ENCODE measurements around the gene TTC7B.
A peak's percentile ranks its signal among the peaks of the same experiment; 100 is the strongest.

Gene TTC7B

DNA sequence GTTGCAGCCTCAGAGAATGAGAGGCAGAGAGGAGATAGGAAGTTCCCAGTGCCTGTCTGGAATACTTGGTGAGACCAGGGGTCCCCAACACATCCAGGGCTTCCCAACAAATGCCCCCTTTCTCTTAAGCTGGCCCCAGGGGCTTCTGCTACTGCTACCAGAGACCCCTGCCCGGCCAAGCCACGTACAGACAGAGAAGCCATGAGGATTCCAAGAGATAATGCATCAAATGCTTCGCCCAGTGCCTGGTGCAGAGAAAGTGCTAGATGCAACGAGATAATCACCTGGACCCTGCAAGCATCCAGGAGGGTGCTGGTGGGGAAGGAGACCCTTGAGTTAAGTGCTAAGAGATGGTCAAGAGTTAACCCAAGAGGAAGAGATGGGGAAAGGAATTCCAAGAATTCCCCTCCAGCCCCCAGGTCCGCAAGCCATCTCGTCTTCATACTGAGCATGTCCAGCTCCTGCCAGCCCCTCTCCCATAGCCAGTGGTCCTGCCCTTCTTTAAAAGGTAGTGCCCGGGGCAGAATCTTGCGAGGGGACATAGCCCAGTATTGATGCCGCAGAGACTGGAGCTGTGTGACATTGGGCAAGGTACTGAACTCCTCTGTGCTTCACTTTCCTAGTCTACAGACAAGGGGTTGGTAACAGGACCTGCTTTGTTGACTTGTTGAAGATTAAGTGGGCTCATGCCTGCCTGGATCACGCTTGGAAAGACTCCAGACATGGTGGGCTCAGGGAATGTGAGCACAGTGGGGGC is 316.1 kb downstream of the TTC7B start:
- DNase-seq = no peak
- Mint-ChIP-seq H3K27me3 (ENCODE audit: low read depth, poor library complexity) (peaks cover 17% of the 10 kb centered on the region), H3K36me3 (ENCODE audit: low read depth) (no peaks in the 10 kb centered on the region), H3K9me3 (no peaks in the 10 kb centered on the region), H3K4me1 (no peaks in the 10 kb centered on the region), H3K27ac (no peak overlapping the region), H3K4me3 (no peak overlapping the region)
- TF ChIP-seq, protein P1, sequence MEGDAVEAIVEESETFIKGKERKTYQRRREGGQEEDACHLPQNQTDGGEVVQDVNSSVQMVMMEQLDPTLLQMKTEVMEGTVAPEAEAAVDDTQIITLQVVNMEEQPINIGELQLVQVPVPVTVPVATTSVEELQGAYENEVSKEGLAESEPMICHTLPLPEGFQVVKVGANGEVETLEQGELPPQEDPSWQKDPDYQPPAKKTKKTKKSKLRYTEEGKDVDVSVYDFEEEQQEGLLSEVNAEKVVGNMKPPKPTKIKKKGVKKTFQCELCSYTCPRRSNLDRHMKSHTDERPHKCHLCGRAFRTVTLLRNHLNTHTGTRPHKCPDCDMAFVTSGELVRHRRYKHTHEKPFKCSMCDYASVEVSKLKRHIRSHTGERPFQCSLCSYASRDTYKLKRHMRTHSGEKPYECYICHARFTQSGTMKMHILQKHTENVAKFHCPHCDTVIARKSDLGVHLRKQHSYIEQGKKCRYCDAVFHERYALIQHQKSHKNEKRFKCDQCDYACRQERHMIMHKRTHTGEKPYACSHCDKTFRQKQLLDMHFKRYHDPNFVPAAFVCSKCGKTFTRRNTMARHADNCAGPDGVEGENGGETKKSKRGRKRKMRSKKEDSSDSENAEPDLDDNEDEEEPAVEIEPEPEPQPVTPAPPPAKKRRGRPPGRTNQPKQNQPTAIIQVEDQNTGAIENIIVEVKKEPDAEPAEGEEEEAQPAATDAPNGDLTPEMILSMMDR (IDR thresholded peaks at IDR 0.05) = no peak

DNA sequence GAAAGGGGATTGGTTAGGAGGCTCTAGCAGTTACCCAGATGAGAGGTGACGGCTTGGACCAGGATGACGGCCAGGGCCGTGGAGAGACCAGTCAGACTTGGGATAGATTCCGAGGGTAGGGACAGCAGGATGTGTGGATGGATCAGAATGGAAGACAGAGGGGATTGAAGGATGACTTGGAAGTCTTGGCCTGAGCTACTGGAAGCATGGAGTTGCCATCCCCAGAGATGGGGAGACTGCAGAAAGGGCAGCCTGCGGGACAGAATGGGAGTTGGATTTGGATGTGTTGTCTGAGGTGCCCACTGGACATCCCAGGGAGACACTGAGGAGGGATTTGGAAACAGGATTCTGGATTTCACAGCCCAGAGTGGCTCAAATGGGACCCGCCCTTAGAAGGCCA is 317.1 kb downstream of the TTC7B start:
- no peak overlapping the region for H3K4me3 Mint-ChIP-seq
- no peak for DNase-seq
- H3K4me1 Mint-ChIP-seq = no peaks in the 10 kb centered on the region
- H3K36me3 Mint-ChIP-seq (ENCODE audit: low read depth) = no peaks in the 10 kb centered on the region
- TF ChIP-seq, protein P1 (IDR thresholded peaks at IDR 0.05) = no peak
- H3K27me3 Mint-ChIP-seq (ENCODE audit: low read depth, poor library complexity) = peaks cover 17% of the 10 kb centered on the region
- no peaks in the 10 kb centered on the region for H3K9me3 Mint-ChIP-seq
- H3K27ac Mint-ChIP-seq = no peak overlapping the region

DNA sequence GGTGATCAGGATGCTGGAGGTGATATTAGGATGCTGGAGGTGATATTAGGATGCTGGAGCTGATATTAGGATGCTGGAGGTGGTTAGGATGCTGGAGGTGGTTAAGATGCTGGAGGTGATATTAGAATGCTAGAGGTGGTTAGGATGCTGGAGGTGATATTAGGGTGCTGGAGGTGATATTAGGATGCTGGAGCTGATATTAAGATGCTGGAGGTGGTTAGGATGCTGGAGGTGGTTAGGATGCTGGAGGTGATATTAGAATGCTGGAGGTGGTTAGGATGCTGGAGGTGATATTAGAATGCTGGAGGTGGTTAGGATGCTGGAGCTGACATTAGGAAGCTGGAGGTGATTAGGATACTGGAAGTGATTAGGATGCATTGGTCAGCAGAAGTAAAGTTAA is 318.0 kb downstream of the TTC7B start:
- Mint-ChIP-seq H3K9me3 (no peaks in the 10 kb centered on the region), H3K36me3 (ENCODE audit: low read depth) (no peaks in the 10 kb centered on the region), H3K27ac (no peak overlapping the region), H3K4me3 (no peak overlapping the region), H3K27me3 (ENCODE audit: low read depth, poor library complexity) (peaks cover 17% of the 10 kb centered on the region), H3K4me1 (peaks cover 3% of the 10 kb centered on the region)
- DNase-seq = no peak
- TF ChIP-seq, protein P1 (IDR thresholded peaks at IDR 0.05) = no peak

DNA sequence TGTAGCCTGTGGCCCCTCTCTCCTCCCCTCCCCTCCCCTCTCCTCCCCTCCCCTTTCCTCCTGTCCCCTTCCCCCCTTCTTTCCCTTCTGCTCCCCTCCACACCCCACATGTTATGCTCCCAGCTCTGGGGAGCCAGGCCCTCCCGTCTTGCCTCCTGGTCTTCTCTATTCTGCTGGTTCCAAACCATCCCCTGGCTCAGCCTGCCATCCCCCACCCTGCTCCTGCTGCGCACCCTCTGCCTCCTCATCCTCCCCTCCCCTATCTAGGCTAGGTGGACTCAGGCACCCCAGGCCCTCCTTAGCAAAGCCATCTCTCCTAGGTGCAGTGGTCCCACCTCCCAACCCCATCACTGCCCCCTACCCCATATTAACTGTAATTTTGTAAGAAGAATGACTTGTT is 319.9 kb downstream of the TTC7B start:
- no peaks in the 10 kb centered on the region for H3K36me3 Mint-ChIP-seq (ENCODE audit: low read depth)
- no peak for DNase-seq
- H3K27me3 Mint-ChIP-seq (ENCODE audit: low read depth, poor library complexity) = peaks cover 10% of the 10 kb centered on the region
- no peaks in the 10 kb centered on the region for H3K9me3 Mint-ChIP-seq
- TF ChIP-seq, protein P1 (IDR thresholded peaks at IDR 0.05) = no peak
- H3K27ac Mint-ChIP-seq = no peak overlapping the region
- H3K4me1 Mint-ChIP-seq = peaks cover 14% of the 10 kb centered on the region
- no peak overlapping the region for H3K4me3 Mint-ChIP-seq

DNA sequence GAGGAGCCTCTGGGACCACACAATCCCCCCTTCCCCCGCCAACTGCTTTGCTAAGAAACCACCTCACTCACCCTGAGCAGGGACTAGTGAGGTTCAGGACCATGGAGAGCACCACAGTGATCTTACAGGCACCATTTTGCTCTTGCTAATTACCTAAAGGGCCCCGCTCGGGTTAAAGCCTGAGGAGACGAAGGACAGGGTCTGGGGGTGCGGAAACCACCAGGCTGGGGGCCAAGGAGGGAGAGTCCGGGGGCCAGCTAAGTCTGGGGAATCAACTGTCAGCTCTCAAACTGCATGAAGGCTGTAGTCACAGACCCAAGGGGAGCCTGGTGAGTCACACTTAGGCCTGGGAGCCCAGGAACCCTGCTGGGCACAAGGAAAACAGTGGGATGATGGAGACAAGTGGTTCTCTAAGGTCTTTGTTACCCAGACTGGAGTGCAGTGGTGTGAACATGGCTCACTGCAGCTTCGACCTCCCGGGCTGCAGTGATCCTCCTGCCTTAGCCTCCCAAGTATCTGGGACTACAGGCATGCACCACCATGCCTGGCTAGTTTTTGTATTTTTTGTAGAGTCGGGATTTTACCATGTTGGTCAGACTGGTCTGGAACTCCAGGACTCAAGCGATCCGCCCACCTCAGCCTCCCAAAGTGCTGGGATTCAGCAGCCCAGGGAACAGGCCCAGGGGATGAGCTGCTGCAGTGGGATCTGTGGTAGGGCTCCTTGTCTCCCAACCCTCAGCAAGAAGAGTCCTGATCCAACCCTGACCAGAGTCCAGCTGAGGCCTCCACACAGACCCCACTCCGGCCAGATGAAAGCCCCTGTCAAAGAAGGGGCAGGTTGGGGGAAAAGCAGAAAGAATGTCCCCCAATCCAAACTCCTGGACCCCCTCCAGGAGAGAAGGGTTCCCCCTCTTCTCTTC is 320.6 kb downstream of the TTC7B start:
- H3K4me1 Mint-ChIP-seq = peaks cover 19% of the 10 kb centered on the region
- H3K27me3 Mint-ChIP-seq (ENCODE audit: low read depth, poor library complexity) = peaks cover 2% of the 10 kb centered on the region
- H3K27ac Mint-ChIP-seq = no peak overlapping the region
- H3K36me3 Mint-ChIP-seq (ENCODE audit: low read depth) = no peaks in the 10 kb centered on the region
- H3K9me3 Mint-ChIP-seq = no peaks in the 10 kb centered on the region
- H3K4me3 Mint-ChIP-seq = no peak overlapping the region
- peak; percentile 86 for DNase-seq
- TF ChIP-seq, protein P1 (IDR thresholded peaks at IDR 0.05) = no peak
